Fibroblast of skin of back (primary cell): Measurements from ENCODE around the gene KRTAP9-8.
"Not testable (repeated sequence)": the region's sequence is repeated elsewhere in the genome, so short reads cannot be mapped to it uniquely, and the experiment has no call there.

Experiments used
- DNase-seq: peaks from one replicate; pipeline ENCODE4 v3.0.0-alpha.2; 2013

KRTAP9-8 gene

DNA sequence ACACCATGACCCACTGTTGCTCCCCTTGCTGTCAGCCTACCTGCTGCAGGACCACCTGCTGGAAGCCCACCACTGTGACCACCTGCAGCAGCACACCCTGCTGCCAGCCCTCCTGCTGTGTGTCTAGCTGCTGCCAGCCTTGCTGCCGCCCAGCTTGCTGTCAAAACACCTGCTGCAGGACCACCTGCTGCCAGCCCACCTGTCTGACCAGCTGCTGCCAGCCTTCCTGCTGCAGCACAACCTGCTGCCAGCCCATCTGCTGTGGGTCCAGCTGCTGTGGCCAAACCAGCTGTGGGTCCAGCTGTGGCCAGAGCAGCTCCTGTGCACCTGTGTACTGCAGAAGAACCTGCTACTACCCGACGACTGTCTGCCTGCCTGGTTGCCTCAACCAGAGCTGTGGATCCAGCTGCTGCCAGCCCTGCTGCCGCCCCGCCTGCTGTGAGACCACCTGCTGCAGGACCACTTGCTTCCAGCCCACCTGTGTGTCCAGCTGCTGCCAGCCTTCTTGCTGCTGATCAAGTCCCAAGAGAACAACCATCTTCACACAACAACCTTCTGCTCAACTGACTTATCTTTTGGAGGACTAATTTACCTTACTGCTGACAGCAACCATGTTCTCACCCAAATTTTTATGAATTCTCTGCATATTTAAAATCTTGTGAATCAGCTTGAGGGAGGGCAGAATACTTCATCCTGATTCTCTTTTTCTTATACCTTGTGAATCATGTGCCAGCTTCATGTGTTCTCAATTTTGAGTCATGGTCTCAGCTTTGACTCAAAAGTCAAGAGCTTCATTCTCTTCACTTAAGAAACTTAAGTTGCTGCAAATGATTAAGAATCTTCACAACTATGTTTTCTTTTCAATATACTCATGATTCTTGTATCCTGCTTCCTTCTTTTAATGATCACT lies 17.8 kb downstream of the KRTAP9-8 start, which contains the start of gene KRTAP9-9:
Gene KRTAP9-9, plus strand, starts transcription at position 4 of the 910 bp plus-strand sequence.
- DNase-seq, result peak; percentile 80

DNA sequence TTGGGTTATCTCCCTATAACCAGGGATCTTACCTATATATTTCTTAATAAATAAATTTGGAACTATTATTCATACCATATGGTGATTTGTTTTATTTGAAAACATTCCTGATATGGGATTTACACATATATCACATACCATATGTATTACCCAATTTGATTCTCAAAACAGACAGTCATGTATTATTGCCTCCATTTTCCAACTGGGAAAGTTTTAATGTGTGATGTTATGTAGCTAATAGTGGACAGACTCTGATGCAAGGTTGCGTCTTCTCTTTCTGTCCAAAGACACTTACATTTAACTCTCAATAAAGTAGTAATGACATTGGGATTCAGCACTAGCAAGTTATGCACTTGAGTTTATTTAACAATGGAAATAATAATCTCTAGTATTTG lies 18.5 kb downstream of the KRTAP9-8 start:
- peak; percentile 86 for DNase-seq

DNA sequence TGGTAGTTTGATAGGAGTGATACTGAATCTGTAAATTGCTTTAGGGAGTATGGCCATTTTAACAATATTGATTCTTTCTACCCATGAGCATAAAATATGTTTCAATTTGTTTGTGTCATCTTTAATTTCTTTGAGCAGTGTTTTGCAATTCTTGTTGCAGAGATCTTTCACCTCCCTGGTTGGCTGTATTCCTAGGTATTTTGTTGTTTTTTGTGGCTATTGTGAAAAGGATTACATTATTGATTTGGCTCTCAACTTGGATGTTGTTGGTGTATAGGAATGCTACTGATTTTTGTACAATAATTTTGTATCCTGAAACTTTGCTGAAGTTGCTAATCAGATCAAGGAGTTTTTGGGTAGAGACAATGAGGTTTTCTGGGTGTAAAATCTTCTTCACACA lies 20.6 kb downstream of the KRTAP9-8 start:
- no peak for DNase-seq

DNA sequence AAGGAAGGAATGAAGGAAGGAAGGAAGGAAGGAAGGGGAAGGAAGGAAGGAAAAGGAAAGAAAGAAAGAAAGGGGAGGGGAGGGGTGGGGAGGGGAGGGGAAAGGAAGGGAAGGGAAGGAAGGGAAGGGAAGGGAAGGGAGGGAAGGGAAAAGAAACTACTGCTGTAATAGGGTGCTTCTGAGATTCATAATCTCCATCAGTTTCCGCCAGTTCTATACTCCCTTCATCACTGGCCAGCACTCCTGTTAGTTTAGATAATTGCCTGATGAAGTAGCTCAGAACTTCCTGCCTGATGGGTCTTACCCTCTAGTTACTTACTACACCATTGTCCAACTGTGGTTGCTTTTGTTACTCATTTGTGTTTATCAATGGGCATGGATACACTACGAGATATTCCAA lies 25.4 kb downstream of the KRTAP9-8 start:
- no peak for DNase-seq

DNA sequence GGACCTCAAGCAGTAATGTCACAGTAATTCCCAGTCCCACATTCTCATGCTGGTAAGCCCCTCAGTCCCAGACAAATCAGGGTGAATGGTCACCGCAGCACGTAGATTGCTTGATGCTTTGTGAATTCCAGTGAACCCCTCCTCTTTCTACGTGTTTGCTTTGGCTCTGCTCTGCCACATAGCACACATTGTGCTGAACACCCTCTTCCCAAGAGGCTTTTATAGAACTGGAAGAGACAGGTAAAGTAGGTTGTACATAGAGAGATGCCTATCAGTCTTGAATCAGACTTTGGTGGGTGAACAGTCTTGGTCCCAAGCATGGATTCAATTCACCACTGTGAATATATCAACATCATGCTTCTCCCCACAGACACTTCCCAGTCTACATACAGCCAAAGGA lies 26.8 kb downstream of the KRTAP9-8 start:
- DNase-seq, result no peak

DNA sequence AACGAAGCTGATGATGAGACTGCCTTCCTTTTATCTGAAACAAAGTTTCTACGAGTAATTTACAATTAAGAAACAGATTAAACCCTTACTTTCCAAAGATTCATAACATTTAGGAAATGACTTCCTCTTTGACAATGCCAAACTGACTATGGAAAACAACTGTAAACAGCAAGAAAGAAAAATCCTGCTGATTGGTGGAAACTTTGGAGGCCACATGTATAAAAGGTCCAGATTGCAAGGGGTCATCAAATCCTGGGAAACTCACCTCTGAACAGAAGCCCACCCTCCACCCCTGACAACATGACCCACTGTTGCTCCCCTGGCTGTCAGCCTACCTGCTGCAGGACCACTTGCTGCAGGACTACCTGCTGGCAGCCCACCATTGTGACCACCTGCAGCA lies 27.3 kb downstream of the KRTAP9-8 start, which contains the start of gene KRTAP9-6:
Gene KRTAP9-6, plus strand, starts transcription at position 301 of the 400 bp plus-strand sequence. Its CDS starts 0 bp downstream, at position 301.
- no peak for DNase-seq

DNA sequence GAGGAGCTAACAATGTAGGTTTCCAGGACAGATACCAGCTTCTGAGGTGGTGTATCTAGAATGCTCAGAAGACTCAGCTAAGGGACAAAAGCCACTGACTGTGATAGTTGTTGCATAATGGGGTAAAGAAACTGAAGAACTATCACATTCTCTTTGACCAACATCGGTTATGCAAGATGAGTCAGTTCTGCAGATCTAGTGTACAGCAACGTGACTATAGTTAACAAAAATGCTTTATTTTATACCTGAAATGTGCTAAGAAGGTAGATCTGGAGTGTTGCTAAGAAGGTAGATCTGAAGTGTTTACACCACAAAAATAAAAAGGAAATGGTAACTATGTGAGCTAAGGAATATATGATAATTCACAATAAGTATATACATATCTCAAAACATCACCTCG lies 29.9 kb downstream of the KRTAP9-8 start:
- no peak for DNase-seq

DNA sequence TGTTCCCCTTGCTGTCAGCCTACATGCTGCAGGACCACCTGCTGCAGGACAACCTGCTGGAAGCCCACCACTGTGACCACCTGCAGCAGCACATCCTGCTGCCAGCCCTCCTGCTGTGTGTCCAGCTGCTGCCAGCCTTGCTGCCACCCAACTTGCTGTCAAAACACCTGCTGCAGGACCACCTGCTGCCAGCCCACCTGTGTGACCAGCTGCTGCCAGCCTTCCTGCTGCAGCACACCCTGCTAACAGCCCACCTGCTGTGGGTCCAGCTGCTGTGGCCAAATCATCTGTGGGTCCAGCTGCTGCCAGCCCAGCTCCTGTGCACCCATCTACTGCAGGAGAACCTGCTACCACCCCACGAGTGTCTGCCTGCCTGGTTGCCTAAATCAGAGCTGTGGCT lies 33.5 kb downstream of the KRTAP9-8 start:
- DNase-seq, result not testable (repeated sequence)

DNA sequence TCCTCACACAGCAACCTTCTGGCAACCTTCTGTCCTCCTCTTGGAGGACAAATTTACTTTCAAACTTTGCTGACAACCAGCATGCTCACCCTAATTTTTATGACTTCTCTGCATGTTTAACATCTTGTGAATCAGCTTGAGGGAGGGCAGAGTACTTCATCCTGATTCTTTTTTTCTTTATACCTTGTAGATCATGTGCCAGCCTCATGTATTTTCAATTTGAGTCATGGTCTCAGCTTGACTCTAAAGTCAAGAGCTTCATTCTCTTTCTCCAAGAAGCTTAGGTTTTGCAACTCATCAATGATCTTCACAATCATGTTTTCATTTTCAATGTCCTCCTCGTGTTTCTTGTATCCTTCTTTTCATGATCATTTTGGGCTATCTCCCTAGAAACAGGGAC lies 34.1 kb downstream of the KRTAP9-8 start:
- DNase-seq, result no peak

DNA sequence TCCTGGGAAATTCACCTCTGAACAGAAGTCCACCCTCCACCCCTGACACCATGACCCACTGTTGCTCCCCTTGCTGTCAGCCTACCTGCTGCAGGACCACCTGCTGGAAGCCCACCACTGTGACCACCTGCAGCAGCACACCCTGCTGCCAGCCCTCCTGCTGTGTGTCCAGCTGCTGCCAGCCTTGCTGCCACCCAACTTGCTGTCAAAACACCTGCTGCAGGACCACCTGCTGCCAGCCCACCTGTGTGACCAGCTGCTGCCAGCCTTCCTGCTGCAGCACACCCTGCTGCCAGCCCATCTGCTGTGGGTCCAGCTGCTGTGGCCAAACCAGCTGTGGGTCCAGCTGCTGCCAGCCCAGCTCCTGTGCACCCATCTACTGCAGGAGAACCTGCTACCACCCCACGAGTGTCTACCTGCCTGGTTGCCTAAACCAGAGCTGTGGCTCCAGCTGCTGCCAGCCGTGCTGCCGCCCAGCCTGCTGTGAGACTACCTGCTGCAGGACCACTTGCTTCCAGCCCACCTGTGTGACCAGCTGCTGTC lies 37.9 kb downstream of the KRTAP9-8 start, which contains the start of gene KRTAP9-7:
Gene KRTAP9-7, plus strand, starts transcription at position 51 of the 543 bp plus-strand sequence. Its CDS starts 0 bp downstream, at position 51.
- DNase-seq, result not testable (repeated sequence)

DNA sequence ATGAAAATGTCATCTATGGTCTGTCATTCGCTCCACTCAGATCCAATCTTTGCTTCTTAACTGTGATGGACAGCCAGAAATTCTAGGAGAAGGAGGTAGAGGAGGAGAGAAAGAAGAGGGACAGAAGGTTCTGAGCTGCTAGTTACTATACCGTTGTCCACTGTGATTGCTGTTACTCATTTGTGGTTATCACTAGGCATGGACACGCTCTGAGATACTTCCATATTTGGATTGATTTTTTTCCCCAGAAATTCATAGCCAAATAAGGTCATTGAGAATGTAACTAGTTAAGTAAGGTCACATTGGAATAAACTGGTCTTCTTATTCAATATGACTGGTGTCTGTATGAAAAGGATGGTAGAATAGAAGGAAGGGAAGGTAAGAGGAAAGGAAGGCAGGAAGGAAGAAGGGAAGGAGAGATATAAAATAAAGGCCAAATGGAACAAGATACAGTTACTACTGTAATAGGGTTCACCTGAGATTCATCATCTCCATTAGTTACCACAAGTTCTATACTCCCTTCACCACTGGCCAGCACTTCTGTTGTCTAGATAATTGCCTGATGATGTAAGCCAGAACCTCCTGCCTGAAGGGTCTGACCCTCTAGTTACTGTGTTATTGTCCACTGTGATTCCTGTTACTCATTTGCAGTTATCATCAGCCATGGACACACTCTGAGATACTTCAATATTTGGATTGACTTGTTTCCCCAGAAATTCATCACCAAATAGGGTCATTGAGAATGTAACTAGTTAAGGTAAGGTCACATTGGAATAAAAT lies 40.6 kb downstream of the KRTAP9-8 start:
- DNase-seq, result peak; percentile 49

DNA sequence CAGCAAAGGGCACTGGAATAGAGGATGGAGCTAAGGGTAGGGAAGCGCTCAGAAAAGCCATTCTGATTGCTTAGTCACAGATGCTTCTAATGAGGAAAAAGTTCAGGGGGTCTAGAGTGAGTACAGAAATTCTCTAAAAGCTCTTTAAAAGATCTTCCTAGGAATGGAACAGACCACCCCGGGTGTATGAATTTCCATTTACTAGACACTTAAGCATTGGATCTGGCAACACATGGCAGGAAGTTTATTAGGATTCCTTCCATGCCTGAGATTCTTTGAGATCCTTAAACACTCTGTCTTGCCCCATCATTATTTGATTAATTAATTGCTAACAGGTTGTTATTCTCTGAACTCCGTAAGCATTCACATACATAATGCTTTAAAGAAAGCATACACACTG lies 46.2 kb downstream of the KRTAP9-8 start:
- DNase-seq, result peak; percentile 83

DNA sequence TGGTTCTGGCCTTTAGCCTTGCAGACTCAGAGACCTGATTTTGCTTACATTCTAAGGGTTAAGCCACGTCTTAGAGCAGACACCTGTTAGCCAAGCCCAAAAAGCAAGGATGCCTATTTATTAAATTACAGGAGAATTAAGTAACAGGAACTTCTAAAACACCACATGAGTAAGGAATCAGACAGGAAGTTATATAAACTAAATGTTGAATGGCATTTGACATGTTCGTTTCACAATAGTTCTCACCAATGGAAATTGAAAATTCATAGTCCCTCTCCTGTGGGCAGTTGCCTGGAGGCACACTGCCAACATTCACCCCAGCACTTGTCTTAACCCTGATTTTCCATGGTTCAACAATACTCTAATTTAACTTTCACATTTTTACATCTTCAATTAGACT lies 46.7 kb downstream of the KRTAP9-8 start:
- no peak for DNase-seq

DNA sequence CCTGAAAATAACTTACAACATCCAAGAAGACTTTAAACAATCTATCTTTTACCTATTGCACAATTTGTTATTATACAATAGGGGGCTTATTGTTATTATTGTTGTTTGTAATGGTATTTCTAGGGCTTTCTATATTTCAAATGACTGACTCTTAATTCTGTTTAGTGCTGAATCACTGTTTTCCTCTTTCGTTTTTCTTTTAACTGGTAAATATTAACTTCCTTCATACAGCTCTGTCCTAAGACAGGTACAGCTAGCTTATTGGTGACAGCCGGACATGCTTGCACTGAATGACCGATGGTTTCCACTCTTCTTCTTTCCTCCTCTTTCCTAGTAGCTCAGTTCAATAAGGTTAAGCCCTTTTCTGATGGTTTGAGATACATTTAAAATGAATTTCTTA lies 49.3 kb downstream of the KRTAP9-8 start:
- no peak for DNase-seq
